GM12801 (cell line): Measurements from ENCODE around the gene MTHFR.

Experiments used
- TF ChIP-seq, protein P1 (sequence below): IDR thresholded peaks from one replicate; pipeline ENCODE4 v1.5.1; 2011; ENCODE audit warnings: control low read depth; ENCODE audit not compliant: insufficient read length; ENCODE audit errors: extremely low read depth

Gene MTHFR

DNA sequence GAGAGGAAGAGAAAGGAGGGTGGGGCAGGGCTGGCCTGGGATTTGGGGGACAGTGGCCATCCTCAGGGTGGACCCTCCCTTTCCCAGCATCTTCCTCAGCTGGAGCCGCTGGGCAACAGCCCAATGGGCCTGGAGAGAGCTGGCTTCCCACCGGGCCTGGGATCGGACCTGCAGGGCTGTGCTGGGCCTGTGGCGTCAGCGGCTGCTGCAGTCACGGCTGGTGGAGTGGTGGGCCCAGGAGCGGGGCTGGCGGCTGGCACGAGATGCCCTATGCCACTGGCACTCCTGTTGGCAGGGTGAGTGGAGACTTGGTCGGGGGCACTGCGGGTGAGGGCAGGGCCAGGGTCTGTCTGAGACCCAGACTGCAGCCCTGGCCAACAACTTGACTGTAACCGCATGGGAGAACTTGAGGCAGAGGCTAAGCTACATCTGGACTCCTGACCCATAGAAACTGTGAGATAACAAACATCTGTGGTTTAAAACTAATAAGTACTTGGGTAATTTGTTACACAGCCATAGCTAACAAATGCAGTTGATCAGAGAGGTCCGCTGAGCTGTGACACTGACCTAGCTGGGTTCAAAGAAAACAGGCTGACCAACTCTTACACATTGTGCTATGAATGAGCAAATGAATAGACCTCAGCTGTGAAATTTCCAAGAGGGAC, 25.9 kb downstream of the MTHFR start:
- TF ChIP-seq, protein P1, sequence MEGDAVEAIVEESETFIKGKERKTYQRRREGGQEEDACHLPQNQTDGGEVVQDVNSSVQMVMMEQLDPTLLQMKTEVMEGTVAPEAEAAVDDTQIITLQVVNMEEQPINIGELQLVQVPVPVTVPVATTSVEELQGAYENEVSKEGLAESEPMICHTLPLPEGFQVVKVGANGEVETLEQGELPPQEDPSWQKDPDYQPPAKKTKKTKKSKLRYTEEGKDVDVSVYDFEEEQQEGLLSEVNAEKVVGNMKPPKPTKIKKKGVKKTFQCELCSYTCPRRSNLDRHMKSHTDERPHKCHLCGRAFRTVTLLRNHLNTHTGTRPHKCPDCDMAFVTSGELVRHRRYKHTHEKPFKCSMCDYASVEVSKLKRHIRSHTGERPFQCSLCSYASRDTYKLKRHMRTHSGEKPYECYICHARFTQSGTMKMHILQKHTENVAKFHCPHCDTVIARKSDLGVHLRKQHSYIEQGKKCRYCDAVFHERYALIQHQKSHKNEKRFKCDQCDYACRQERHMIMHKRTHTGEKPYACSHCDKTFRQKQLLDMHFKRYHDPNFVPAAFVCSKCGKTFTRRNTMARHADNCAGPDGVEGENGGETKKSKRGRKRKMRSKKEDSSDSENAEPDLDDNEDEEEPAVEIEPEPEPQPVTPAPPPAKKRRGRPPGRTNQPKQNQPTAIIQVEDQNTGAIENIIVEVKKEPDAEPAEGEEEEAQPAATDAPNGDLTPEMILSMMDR = no peak

DNA sequence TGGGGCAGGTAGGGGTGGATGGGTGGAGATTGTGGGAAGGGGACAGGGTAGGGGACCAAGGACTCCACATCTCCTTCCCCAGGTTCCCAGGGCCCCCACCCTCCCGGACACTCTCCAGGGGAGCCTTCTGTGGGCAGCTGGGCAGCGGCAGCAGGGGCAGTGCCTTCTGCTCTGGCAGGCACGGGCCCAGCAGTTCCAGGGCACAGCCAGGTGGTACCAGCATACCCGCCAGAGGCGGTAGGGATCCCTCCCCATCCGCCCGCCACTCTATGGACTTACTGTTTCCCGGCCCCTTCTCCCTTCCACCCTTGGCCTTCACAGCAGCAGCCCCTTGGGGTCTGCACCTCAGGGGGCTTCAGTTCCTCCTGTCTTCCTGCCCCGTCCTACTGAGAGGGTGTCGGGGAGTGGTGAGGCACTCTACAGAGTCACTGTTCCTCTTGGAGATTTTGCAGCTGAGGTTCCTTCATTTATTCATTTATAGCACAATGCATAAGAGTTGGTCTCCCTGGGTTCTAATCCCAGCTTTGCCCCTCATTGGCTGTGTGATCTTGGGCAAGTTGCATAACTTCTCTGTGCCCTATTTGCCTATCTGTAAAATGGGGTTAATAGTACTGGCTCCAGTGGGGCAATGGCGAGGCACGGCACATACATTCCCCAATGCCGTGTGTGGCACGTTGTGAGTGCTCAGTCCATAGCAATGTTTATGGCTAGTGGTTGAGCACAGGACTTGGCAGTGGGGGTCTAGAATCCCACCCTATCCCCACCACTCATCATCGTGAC, 26.7 kb downstream of the MTHFR start:
- TF ChIP-seq, protein P1 = no peak

DNA sequence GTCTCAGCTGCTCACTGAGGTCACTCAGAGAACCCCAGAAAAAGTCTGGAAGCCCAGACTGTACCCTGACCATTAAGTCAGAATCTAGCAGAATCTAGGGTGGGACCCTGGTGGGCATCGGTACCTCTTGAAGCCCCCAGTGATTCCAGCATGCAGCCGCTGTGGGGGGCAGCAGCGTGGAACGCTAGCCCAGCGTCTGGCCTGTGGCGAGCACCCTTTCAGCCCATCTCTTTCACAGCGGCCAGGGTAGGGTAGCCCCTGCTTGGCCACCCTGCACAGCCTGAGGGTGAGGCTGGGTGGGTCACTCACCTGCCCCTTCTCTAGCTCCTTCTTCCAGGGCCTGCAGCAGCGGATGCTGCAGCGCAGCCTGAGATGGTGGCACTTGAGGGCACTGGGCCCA, 27.4 kb downstream of the MTHFR start:
- TF ChIP-seq, protein P1 = no peak

DNA sequence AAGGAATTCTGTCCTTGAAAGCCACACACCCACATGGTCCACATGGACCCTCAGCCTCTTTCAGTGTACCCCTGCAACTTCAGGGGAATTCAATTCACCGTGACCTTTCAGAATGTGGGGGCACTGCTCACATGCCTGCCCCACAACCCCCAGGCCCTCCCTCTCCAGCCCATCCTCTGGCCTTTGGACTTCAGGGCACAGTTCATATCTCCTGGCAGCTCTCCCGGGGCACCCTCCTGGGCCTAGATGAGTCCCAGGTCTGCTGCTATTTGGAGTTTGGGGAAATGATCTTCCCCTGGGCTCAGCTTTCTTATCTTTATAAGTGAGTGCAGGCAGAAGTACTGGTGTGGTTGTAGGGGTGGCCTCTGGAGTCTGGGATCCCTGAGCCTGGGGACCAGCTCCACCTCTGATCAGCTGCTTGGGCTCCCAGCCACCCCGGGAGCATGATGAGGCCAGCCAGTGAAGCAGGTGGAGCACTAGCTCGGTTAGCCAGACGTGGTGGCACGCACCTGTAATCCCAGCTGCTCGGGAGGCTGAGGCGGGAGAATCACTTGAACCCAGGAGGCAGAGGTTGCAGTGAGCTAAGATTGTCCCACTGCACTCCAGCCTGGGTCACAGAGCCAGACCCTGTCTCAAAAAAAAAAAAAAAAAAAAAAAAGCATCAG, 28.0 kb downstream of the MTHFR start:
- TF ChIP-seq, protein P1 = no peak

DNA sequence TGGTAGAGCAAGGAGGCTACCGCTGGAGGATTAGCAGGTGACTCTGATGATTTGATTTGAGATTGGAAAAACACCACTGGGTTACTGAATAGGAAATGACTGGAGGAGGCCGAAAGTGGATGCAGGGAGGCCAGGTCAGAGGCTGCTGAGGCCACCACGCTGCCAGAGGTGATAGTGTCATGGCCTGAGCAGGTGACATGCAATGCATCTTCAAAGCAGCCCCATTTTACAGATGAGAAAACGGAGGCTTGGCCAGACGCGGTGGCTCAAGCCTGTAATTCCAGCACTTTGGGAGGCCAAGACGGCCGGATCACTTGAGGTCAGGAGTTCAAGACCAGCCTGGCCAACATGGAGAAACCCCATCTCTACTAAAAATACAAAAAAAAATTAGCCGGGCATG, 31.0 kb downstream of the MTHFR start:
- TF ChIP-seq, protein P1 = no peak

DNA sequence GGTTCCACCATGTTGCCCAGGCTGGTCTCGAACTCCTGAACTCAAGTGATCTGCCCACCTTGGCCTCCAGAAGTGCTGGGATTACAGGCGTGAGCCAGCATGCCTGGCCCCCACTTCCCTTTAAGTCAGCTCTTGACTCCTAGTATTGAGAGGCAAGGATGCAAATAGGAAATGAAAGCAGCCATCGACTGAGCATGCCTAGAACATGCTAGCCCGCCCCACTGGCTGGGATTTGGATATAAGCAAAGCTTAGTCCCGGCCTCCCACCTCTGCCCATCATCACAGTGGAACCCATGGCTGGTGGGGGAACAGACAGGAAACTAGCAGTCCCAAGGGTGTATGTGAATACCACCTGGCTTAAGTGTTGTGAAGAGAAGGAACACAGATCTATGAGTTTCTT, 33.3 kb downstream of the MTHFR start:
- TF ChIP-seq, protein P1 = no peak

DNA sequence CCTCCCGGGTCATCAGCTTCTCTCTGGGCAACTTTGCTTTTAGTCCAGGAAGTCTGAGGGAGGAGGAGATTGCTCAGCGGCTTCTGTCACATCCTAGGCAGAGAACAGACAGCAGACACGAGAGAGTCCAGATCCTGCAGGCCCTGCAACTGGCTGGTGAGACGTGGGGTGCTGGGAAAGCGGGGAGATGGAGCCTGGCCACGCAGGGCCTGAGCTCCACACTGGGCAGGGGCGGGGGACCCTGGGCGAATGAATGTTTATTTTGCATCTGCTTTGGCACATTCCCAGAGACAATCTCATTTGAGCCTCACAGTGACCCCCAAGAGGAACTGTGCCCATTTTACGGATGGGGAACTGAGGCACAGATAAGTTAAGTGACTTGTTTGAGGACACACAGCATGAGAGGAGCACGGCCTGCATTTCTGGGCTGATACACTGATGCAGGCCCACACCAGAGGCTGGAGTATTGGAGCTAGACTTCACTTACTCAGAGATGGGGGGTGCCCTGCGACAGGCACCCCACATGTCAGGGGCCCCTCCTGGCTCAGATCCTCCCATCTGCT, 34.2 kb downstream of the MTHFR start:
- TF ChIP-seq, protein P1 = no peak
